DOHH2 (cell line): ENCODE results near the gene PPIP5K1.

Source experiments
- H3F3A ChIP-seq: fragments of 200-600 bp; sonication (generic), shearing (Covaris generic); 2 replicates; pipeline ENCODE4 v1.6.0; 2016; ENCODE audit warnings: antibody characterized with exemption, mild to moderate bottlenecking; ENCODE audit not compliant: control insufficient read depth, insufficient read depth
- H3K27ac ChIP-seq: fragments of 200-600 bp; sonication (generic); 2 replicates; pipeline ENCODE4 v1.5.1; 2014; ENCODE audit warnings: low read depth, mild to moderate bottlenecking, low read length, moderate library complexity
- H3K27me3 ChIP-seq: fragments of 200-600 bp; sonication (generic); 2 replicates; pipeline ENCODE4 v1.6.1; 2014; ENCODE audit warnings: mild to moderate bottlenecking, low read length, mixed read lengths; ENCODE audit not compliant: control insufficient read depth
- H3K36me3 ChIP-seq: fragments of 200-600 bp; sonication (generic); 2 replicates; pipeline ENCODE4 v1.6.1; 2014; ENCODE audit warnings: mild to moderate bottlenecking, low read length, moderate library complexity, mixed read lengths; ENCODE audit not compliant: control insufficient read depth
- H3K4me1 ChIP-seq: fragments of 200-600 bp; sonication (generic); 2 replicates; pipeline ENCODE4 v1.6.1; 2014; ENCODE audit warnings: mild to moderate bottlenecking, low read length, mixed read lengths; ENCODE audit not compliant: control insufficient read depth
- H3K4me2 ChIP-seq: fragments of 200-600 bp; sonication (generic); 2 replicates; pipeline ENCODE4 v1.6.0; 2014; ENCODE audit warnings: mild to moderate bottlenecking, low read length, moderate library complexity
- H3K4me3 ChIP-seq: fragments of 200-600 bp; sonication (generic); 2 replicates; pipeline ENCODE4 v1.5.1; 2014; ENCODE audit warnings: mild to moderate bottlenecking, low read length, mixed read lengths
- H3K79me2 ChIP-seq: fragments of 200-600 bp; sonication (generic); 2 replicates; pipeline ENCODE4 v1.6.1; 2014; ENCODE audit warnings: mild to moderate bottlenecking, low read length, mixed read lengths; ENCODE audit not compliant: control insufficient read depth
- H3K9me2 ChIP-seq: fragments of 200-600 bp; sonication (generic); replicated peaks from 2 replicates; pipeline ENCODE4 v1.6.1; 2014; ENCODE audit warnings: mild to moderate bottlenecking, low read length, mixed read lengths; ENCODE audit not compliant: control insufficient read depth
- H3K9me3 ChIP-seq: fragments of 200-600 bp; sonication (generic); 2 replicates; pipeline ENCODE4 v1.6.1; 2014; ENCODE audit warnings: antibody characterized with exemption, low read length, mixed read lengths; ENCODE audit not compliant: control insufficient read depth, insufficient read depth
- H4K20me1 ChIP-seq: fragments of 200-600 bp; sonication (generic); 2 replicates; pipeline ENCODE4 v1.6.0; 2014; ENCODE audit warnings: low read depth, mild to moderate bottlenecking, antibody characterized with exemption, low read length, moderate library complexity; ENCODE audit not compliant: control insufficient read depth, insufficient read depth
- EZH2phosphoT487 ChIP-seq: fragments of 200-600 bp; sonication (generic); IDR thresholded peaks from 2 replicates; pipeline ENCODE4 v1.6.1; 2017; ENCODE audit warnings: borderline replicate concordance, mild to moderate bottlenecking, antibody characterized with exemption, low read length, moderate library complexity, mixed read lengths
- TF ChIP-seq, protein P1 (sequence below): fragments of 200-600 bp; sonication (generic); IDR thresholded peaks from one replicate; pipeline ENCODE4 v1.5.1; 2014; ENCODE audit warnings: antibody characterized with exemption, mild to moderate bottlenecking, low read depth, low read length; ENCODE audit not compliant: poor library complexity, severe bottlenecking

Gene PPIP5K1

DNA sequence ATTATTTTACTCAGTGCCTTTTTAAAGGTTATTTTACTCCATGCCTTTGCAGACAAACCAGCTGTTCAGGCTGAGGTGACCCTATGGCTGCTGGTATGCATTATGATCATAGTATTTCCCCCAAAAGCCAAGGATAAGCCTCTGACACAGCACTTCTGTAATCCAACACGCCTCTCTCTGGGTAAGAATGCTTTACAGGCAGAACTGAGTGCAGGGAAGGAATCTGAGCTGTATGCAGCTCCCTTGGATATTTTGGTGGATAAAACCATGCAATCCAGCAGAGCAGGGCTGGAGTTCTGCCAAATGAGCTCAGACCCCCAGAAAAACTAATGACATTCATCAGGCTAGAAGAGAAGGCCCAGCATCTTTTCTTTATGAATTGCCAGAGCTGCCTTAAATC is 84.3 kb downstream of the PPIP5K1 start:
- H3K27ac ChIP-seq = no peak overlapping the region
- TF ChIP-seq EZH2phosphoT487 = no peak
- TF ChIP-seq, protein P1, sequence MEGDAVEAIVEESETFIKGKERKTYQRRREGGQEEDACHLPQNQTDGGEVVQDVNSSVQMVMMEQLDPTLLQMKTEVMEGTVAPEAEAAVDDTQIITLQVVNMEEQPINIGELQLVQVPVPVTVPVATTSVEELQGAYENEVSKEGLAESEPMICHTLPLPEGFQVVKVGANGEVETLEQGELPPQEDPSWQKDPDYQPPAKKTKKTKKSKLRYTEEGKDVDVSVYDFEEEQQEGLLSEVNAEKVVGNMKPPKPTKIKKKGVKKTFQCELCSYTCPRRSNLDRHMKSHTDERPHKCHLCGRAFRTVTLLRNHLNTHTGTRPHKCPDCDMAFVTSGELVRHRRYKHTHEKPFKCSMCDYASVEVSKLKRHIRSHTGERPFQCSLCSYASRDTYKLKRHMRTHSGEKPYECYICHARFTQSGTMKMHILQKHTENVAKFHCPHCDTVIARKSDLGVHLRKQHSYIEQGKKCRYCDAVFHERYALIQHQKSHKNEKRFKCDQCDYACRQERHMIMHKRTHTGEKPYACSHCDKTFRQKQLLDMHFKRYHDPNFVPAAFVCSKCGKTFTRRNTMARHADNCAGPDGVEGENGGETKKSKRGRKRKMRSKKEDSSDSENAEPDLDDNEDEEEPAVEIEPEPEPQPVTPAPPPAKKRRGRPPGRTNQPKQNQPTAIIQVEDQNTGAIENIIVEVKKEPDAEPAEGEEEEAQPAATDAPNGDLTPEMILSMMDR = no peak

GRCh38 chr15:43499635-43500034 is 90.4 kb downstream of the PPIP5K1 start:
- Histone ChIP-seq H3K4me1 (no peaks in the 10 kb centered on the region), H3K9me3 (no peaks in the 10 kb centered on the region), H3K79me2 (no peaks in the 10 kb centered on the region), H3K4me3 (no peak overlapping the region), H3K36me3 (no peaks in the 10 kb centered on the region), H3F3A (no peaks in the 10 kb centered on the region), H3K27me3 (no peaks in the 10 kb centered on the region), H3K9me2 (no peaks in the 10 kb centered on the region), H4K20me1 (no peaks in the 10 kb centered on the region), H3K4me2 (no peak overlapping the region), H3K27ac (no peak overlapping the region)
- no peak for TF ChIP-seq EZH2phosphoT487
- TF ChIP-seq, protein P1 = no peak

More for the DNA sequence above, 84.3 kb downstream of the PPIP5K1 start:
- H3F3A ChIP-seq = no peaks in the 10 kb centered on the region
- H3K9me3 ChIP-seq = no peaks in the 10 kb centered on the region
- no peaks in the 10 kb centered on the region for H3K9me2 ChIP-seq
- no peaks in the 10 kb centered on the region for H3K79me2 ChIP-seq
- H3K36me3 ChIP-seq = no peaks in the 10 kb centered on the region
- H3K27me3 ChIP-seq = no peaks in the 10 kb centered on the region
- peaks cover 9% of the 10 kb centered on the region for H3K4me1 ChIP-seq
- no peaks in the 10 kb centered on the region for H4K20me1 ChIP-seq
- no peak overlapping the region for H3K4me3 ChIP-seq
- H3K4me2 ChIP-seq = no peak overlapping the region

- Histone ChIP-seq H3K79me2 (no peaks in the 10 kb centered on the region), H3K27me3 (no peaks in the 10 kb centered on the region), H3F3A (no peaks in the 10 kb centered on the region), H4K20me1 (no peaks in the 10 kb centered on the region), H3K4me1 (no peaks in the 10 kb centered on the region; the same call in none of the 2 replicates), H3K9me2 (no peaks in the 10 kb centered on the region), H3K36me3 (no peaks in the 10 kb centered on the region), H3K9me3 (no peaks in the 10 kb centered on the region), H3K4me3 (no peak overlapping the region), H3K4me2 (no peak overlapping the region), H3K27ac (no peak overlapping the region)
- no peak for TF ChIP-seq EZH2phosphoT487
- TF ChIP-seq, protein P1 = no peak
Observed at GRCh38 chr15:43498990-43499389, 91.0 kb downstream of the PPIP5K1 start.
